GM18511 (cell line): Measurements from ENCODE around the gene B3GNT8.
"Not testable (repeated sequence)": the region's sequence is repeated elsewhere in the genome, so short reads cannot be mapped to it uniquely, and the experiment has no call there.

Experiments used
- ATAC-seq: cut with Tn5 transposase; IDR thresholded peaks from one replicate; pipeline ENCODE4 v1.9.1; 2021; ENCODE audit warnings: mild to moderate bottlenecking, moderate library complexity; ENCODE audit not compliant: unreplicated experiment

The B3GNT8 gene, protein sequence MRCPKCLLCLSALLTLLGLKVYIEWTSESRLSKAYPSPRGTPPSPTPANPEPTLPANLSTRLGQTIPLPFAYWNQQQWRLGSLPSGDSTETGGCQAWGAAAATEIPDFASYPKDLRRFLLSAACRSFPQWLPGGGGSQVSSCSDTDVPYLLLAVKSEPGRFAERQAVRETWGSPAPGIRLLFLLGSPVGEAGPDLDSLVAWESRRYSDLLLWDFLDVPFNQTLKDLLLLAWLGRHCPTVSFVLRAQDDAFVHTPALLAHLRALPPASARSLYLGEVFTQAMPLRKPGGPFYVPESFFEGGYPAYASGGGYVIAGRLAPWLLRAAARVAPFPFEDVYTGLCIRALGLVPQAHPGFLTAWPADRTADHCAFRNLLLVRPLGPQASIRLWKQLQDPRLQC

DNA sequence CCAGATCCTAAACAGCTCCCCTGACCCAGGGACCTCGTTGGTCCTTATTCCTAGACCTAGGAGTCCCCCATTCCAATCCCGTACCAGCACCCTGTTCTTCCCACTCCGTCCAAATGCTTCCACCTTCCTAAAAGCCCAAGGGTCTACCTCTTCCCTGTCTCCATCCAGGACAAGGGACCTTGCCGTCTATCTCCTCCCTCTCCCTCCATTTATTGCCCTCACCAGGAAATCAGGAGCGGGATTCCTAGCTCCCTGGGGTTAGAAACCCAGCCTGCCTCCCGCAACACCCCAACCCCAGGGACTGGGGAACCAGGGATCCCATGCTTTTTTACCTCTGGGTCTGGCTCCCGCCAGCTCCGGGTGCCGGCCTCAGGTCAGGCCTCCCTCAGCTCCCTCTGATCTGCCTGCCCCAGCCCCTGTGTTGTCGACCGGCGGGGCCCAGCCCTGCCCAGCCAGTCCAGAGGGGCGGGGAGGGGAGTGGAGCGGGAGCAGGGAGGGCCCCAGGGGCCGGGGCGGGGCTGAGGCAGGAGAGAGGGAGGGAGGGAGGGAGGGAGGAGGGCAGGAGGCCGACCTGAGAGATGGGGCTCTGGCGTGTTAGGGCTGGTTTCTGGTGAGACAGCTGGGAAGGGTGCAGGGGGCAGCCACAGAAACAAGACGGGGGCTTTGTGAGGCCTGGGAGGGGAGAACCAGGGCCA lies at the start of gene B3GNT8:
TSS of gene B3GNT8 (minus strand) at position 423 of the 695 bp plus-strand sequence. CDS start 596 bp downstream, outside the sequence.
- ATAC-seq, result peak; percentile 50

DNA sequence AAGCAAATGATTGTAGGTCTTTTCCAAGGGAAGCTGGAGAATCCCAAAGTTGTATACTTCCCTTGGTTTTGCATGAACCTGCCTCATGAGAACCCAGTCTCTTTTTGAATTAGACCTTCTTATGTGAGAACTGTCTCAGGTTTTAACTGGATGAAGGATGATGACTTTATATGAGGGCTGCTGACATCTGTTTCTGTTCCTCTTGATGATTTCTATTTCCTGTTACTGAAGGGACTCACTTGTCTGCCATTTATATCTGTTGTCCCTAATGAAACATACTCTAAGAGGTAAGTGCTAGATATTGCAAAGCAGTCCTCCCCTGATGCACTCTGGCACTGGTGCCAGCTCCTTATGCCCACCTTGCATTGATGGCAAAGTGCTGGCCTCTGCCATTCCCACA lies 49.4 kb upstream of the B3GNT8 start:
- ATAC-seq, result no peak

DNA sequence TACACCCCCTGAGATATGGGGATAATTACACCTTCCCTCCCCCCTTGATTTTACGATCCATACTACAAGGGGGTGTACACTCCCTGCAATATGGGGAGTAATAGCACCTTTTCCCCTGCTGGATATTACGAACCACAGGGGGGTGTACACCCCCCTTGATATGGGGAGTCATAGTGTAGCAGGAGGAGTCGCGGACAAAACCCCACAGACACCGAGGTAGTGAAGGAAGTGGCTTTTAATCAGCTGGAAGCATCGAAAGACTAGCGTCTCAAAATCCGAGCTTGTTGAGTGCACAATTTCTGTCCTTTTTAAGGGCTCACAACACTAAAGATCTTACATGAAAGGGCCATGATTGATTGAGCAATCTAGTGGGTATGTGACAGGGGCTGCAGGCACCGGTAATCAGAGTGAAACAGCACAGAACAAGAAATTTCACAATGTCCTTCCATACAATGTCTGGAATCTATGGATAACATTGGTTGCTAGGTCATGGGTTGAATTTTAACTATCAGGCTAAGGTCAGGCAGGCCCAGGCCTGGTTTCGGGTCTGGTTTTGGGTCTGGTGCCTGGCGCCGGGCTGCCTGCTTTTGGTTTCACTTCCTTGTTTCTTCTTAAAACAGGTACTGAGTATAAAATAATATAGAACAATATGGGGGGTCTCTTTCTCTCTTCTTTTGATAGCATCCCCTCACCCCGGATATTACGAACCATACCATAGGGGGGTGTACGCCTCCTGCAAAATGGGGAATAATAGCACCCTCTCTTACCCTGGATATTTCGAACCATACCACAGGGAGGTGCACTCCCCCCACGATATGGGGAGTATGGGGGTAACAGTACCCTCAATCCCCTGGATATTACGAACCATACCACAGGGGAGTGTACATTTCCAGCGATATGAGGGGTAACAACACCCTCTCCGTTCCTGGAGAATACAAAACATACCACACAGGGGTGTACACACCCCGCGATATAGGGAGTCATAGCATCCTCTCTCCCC lies 36.4 kb upstream of the B3GNT8 start:
- ATAC-seq, result not testable (repeated sequence)

DNA sequence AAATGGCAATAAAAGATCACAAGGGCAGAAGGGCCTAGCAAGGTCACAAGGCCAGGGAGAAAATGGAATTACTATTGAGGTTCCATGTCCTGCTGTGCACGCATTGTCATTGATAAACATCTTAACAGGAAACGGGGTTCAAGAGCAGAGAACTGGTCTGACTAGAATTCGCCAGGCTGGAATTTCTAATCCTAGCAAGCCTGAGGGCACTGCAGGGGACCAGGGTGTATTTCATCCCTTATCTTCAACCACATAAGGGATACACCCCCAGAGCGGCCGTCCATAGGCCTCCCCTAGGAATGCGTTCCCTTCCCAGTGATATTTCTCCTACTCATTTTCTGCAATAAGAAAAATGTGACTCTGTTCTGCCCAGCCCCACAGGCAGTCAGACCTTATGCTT lies 35.3 kb upstream of the B3GNT8 start:
- no peak for ATAC-seq

DNA sequence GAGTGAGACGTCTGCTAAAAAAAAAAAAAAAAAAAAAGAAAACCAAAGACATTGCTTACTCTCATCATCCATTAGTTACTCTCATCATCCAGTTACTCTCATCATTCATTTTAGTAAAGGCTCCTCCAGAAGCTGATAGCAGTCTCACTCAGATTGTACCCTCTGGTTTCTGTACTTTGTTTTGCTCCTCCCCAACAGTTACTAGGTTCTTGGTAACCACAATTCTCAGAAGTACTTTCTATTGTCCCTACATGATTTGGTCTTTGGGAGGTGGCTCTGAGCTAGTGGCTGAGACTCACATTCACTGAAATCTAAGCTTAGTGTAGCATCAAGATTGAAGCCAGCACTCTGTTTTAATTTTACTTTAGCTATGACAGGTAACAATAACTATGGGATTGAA lies 30.1 kb upstream of the B3GNT8 start:
- no peak for ATAC-seq

DNA sequence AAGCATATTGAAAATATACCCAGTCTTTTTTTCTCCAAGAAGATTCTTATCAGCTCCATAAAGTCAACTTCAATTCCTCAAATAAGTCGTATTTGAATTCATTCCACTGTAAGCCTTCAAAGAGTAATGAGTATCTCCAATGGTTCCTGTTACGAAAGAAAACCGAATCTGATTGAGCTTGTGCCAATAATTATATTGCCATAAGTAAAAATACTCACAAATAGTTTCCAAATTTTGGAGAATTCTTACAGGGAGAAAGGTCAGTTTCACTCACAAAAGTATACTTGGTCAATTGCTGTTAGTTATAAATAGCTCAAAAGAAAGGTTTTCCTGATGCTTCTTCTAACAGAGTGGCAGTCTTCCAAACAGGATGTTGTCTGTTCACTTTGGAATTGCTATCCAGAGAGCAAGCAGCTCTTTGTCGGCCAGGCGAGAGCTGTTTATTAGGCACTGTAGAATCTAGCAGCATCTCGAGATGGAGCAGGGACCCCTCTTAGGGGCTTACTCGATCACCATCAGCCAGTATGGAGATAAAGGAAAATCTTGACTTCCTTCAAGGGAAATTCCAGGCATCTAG lies 29.3 kb upstream of the B3GNT8 start:
- no peak for ATAC-seq

DNA sequence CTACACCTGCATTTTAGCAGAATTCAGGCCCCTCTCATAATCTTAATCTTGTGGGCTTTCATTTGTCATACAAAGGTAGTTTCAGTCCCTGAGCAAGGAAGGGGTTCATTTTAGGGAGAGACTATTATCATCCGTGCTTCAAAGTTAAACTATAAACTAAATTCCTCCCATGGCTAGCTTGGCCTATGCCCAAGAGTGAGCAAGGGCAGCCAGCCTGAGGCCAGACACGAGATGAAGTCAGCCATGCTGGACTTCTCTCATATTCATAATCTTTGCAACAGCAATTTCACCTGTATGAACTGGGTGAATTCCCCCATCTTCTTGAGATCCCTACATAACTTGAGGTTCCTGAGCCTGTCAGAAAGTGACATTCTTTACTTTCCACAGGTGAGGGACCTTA lies 28.8 kb upstream of the B3GNT8 start:
- no peak for ATAC-seq

DNA sequence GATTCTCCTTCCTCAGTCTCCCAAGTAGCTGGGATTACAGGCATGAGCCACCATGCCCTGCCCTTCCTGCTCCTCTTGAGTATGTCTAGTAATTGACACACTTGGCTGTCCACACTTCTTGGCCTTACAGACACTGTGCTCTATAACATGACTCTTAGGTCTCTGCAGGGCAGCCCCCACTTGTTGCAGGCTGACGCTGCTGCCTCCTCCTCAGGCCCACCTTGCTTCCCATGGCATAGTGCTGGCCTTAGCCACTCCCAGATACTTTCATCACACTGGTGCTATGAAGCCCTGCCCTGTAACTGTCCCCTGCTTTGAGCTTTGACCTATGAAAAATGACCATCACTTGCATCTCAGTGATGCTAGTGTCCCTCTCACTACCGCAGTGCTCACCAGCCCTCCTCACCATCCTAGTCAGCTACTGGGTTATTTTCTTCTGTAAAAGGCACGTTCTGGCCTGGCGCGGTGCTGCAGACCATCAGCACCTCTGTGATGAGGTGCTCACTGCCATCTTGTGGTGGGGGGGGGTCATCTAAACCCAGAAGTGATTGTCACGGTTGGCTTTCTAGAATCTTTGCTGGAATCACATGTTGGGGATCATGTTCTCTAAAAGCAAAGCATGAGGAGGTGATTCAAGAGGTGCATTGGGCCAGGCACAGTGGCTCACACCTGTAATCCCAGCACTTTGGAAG lies 25.6 kb upstream of the B3GNT8 start:
- no peak for ATAC-seq

DNA sequence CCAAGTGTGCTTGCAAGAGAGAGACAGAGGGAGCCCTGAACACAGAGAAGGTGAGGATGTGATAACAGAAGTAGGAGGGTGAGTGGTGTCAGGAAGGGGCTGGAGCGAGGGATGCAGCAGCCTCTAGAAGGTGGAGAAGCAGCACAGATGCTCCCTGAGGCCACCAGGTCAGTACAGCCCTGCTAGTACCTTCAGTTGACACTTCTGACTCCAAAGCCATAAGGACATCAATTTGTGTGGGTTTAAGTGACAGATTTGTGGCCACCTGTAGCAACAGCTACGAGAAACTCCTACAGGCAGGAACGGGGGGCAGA lies 22.6 kb upstream of the B3GNT8 start:
- no peak for ATAC-seq

DNA sequence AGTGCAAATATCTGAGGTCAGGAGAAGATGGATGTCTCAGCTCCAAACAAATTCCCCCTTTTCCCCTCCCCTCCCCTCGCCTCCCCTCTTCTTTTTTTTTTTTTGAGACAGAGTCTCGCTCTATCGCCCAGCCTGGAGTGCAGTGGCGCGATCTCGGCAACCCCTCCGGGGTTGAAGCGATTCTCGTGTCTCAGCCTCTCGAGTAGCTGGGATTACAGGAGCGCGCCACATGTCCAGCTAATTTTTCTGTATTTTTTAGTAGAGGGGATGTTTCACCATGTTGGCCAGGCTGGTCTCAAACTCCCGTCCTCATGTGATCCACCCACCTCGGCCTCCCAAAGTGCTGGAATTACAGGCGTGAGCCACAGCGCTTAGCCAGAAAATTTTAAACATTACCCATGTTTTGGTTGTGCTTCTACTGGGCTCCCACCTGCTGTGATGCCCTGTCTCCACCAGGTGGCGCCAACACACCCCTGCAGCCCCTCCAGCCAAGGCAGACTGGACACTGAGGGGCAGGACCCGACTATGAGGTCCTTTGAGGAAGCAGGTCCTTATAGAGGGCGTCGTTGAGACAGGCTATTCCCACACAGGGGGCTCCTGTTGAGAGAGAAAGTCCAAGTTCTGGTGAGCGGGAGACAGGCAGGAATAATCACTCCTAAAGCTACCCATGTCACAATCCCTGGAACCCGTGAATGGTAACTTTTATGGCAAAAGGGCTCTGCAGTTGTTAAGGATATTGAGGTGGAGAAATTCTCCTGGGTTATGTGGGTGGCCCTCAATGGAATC lies 22.1 kb upstream of the B3GNT8 start:
- no peak for ATAC-seq

DNA sequence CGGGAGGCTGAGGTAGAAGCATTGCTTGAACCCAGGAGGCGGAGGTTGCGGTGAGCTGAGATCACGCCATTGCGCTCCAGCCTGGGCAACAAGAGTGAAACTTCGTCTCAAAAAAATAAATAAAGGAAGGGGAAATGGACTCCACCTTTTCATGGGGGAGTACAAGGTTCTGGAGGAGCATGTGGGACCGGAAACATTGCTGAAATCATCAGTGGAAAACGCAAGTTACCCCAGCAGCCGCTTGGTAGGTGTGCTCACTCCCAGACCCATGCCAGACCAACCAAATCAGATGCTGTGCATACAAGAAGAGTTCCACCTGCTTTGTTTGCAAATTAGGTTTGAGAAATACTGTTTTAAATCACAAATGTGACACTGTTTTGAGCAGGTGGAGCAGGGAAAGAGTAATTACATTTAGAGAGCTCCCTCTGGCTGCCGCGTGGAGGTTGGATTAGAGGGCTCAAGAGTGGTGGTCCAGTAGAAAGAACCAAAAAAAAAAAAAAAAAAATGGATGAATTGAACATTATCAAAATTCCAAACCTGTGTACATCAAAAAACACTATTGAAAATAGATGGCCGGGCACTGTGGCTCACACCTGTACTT lies 20.7 kb upstream of the B3GNT8 start:
- ATAC-seq, result no peak

DNA sequence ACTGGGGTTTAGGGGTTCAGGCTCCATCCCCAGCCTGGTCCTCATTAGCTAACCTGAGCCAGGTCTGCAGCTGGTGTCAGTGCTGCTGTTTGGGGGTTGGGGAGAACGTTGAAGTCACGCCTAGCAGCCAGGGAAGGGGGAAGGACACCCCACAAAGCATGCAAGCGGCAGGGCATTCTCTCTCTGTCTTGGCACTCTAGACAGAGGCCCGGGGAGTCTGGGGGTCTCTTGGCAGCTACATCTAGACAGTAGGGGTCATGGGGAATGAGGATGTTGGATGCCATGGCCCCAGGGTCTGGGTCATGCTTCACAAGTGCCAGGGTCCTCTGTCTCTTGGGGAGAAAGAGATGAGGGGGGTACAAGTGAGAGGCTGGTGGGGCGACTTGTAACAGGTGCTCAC lies 18.4 kb upstream of the B3GNT8 start:
- ATAC-seq, result no peak

DNA sequence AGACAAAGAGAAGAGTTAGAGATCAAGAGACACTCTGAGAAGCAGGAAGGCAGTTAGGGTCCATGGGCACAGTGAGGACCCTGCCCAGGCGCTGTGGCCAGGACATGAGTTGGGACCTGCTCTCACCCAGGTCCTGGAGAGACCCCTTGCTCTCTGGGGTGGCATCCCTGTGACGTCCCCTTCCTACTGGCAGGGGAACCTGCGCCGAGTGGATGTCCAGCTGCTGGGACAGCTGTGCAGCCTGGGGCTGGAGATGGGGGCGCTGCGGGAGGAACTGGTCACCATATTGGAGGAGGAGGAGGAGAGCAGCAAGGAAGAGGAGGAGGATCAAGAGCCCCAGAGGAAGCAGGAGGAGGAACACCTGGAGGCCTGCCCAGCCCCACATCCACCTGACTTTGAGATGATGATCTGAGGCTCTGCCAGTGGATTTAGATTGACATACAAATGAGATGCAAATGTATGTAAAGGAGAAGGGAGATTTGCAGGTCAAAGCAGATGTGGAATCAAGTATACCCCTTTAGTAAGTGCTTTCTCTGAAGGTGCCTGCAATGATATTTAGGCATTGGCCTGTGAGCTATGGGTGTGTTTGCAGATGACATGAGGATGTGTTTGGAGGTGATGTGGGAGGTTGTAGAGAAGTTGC lies 16.8 kb upstream of the B3GNT8 start:
- ATAC-seq, result no peak

DNA sequence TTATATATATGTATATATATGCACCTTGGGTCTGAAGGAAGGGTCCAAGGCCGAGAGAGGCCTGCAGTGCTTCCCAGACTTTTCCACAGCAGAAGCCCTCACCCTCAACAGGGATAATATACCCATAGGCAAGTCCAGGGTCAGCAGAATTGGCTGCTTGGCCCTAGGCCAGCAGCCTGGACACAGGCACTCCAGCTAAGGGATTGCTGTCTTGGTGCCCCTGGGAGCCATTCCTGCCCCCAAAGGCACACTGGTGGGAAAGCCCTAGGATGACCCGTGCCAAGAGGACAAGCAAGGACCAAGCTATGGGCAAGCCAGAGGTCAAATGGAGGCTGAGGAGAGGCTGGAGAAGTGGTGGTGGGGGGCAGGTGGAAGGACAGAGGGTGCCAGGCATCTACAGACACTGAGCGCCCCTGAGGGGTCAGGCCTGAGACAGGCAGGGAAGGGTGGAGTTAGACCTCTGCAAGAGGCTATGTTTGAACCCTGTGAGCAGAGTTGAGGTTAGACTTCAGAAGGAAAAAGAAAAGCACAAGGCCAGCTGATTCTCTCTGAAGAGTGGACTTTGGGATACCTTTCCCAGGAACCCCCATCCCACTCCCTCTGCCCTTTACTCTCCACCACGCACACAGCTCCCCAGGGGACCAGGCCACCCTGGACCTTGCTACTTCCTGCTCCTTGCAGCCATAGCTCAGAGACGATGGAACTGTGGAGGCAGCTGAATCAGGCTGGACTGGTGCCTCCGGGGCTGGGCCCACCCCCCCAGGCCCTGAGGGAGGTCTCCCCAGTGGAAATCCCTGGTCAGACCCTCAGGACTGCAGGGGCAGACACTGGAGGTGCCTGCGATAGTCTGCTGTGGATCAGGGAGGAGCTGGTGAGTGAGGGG lies 15.5 kb upstream of the B3GNT8 start, which contains the start of gene ERICH4:
TSS of gene ERICH4 (plus strand) at position 684 of the 883 bp plus-strand sequence. CDS start at position 698, 14 bp downstream.
- no peak for ATAC-seq

DNA sequence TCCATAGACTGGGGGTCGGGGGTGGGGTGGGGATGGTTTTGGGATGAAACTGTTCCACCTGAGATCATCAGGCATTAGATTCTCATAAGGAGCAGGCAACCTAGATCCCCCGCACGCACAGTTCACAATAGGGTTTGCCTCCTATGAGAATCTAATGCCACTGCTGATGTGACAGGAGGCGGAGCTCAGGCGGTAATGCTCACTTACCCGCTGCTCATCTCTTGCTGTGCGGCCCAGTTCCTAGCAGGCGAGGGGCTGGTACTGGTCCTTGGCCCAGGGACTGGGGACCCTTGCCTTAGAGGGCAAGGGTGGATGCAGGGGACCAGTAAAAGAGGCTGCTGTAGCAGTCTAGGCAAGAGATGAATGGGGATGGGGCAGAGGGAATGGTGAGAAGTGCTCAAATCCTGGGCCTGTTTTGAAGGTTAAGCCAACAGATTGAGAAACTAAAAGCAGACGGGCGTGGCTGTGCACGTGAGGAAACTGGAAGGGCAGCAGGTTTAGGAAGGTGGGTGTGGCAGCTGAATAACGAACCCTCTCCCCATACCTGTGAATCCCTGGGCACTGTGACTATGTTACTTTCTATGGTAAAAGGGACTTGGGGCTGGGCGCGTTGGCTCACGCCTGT lies 14.3 kb upstream of the B3GNT8 start:
- ATAC-seq, result no peak

DNA sequence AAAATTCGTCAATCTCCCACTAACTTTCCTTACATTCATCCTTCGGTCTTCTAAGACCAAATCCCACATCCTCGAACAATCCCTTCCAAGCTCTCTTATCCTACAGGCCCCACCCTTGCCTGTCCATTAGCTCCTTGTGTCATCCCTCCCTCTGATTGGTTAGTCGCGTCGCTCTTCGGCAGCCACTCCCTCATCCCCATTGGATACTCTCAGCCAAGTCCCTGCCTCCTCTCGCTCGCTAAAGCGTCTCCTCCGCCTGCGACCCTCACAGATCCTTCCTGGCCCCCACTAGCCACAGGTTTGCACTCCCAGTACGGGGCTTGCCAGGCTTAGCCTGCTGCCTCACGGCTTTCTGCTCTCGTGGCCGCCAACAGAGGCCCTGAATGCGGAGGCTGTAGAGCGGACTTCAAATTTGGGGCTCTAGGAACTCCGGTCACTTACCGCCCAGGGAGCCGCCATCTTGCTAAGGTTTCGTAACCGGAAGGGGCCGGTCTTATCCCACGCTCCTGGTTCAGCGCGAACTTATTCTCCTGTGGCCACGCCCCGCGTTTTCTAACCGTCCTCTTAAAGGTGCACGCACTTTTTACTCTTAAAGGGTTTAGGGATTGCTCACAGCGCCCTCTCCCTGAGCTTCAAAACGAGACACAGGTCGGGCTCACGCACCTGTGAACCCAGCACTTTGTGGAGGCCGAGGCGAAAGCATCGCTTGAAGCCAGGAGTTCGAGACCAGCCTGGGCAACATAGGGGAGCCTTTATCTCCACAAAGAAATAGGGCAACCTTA lies 12.5 kb upstream of the B3GNT8 start, which contains the start of gene DMAC2:
TSS of gene DMAC2 (minus strand) at position 472 of the 782 bp plus-strand sequence. CDS start at position 459, 13 bp downstream.
- ATAC-seq, result peak; percentile 96
